HEK293 (cell line): ENCODE data around the gene TMEM255B.
A peak's percentile ranks its signal among the peaks of the same experiment; 100 is the strongest.

Source experiments
- CTCF ChIA-PET: fragments of 350-600 bp; formaldehyde crosslinking; extraction: SDS; loops from one replicate; lab custom pipeline; 2021; ENCODE audit warnings: antibody characterized with exemption; lab: Yijun Ruan, JAX
- POLR2A ChIA-PET: fragments of 300-600 bp; formaldehyde crosslinking; extraction: SDS; loops from one replicate; lab custom pipeline; 2020; ENCODE audit warnings: antibody characterized with exemption, inconsistent platforms; lab: Yijun Ruan, JAX
- H3K27ac ChIP-seq: fragments of 200-500 bp; sonication (Bioruptor generic); 2 replicates; pipeline ENCODE4 v1.5.1; 2014; ENCODE audit warnings: low read depth, low read length, control low read depth, inconsistent platforms; ENCODE audit errors: extremely low read depth
- H3K36me3 ChIP-seq, 2 experiments: fragments of 200-500 bp in 1 of 2; sonication (Bioruptor generic) in 1 of 2; 1 replicate in 1 of 2; 2 replicates in 1 of 2; pipeline ENCODE4 v1.5.1; 2014 to 2017; ENCODE audit warnings: inconsistent platforms in 2 of 2, low read length in 2 of 2; ENCODE audit not compliant: control insufficient read depth in 2 of 2, insufficient read depth in 1 of 2
- H3K4me1 ChIP-seq: fragments of 200-500 bp; sonication (Bioruptor generic); 2 replicates; pipeline ENCODE4 v1.5.1; 2014; ENCODE audit warnings: mild to moderate bottlenecking, low read length, inconsistent platforms; ENCODE audit not compliant: control insufficient read depth, insufficient read depth
- H3K4me3 ChIP-seq: 2 replicates; pipeline ENCODE4 v1.5.1; 2011; ENCODE audit warnings: low read depth, mild to moderate bottlenecking, control low read depth, low read length, moderate library complexity
- H3K9me3 ChIP-seq: fragments of 200-500 bp; sonication (Bioruptor generic); 2 replicates; pipeline ENCODE4 v1.5.1; 2014; ENCODE audit warnings: low read depth, low read length, inconsistent platforms; ENCODE audit not compliant: control insufficient read depth, insufficient read depth
- HIC1 ChIP-seq: fragments of 450-650 bp; formaldehyde crosslinking; IDR thresholded peaks from 2 replicates; pipeline ENCODE4 v1.5.1; 2016; ENCODE audit warnings: missing biosample characterization, missing genetic modification characterization
- MYNN ChIP-seq: fragments of 450-650 bp; formaldehyde crosslinking; IDR thresholded peaks from 2 replicates; pipeline ENCODE4 v1.5.1; 2016; ENCODE audit warnings: missing biosample characterization, missing genetic modification characterization, borderline replicate concordance
- PRDM1 ChIP-seq: fragments of 450-650 bp; formaldehyde crosslinking; IDR thresholded peaks from 2 replicates; pipeline ENCODE4; 2016; ENCODE audit warnings: missing biosample characterization, missing genetic modification characterization
- REST ChIP-seq: fragments of 450-650 bp; formaldehyde crosslinking; IDR thresholded peaks from 2 replicates; pipeline ENCODE4 v1.5.1; 2016; ENCODE audit warnings: missing biosample characterization, missing genetic modification characterization
- ZBTB17 ChIP-seq: fragments of 450-650 bp; formaldehyde crosslinking; IDR thresholded peaks from 2 replicates; pipeline ENCODE4 v1.5.1; 2016; ENCODE audit warnings: missing biosample characterization, missing genetic modification characterization
- ZIC2 ChIP-seq: fragments of 450-650 bp; formaldehyde crosslinking; IDR thresholded peaks from 2 replicates; pipeline ENCODE4 v1.5.1; 2016; ENCODE audit warnings: missing biosample characterization, missing genetic modification characterization
- ZNF416 ChIP-seq: fragments of 450-650 bp; formaldehyde crosslinking; IDR thresholded peaks from 2 replicates; pipeline ENCODE4 v1.5.1; 2016; ENCODE audit warnings: missing biosample characterization, missing genetic modification characterization
- ZNF449 ChIP-seq: fragments of 450-650 bp; formaldehyde crosslinking; IDR thresholded peaks from 2 replicates; pipeline ENCODE4 v1.5.1; 2017; ENCODE audit warnings: missing biosample characterization, mild to moderate bottlenecking, missing genetic modification characterization, moderate library complexity
- ZNF518A ChIP-seq: fragments of 450-650 bp; formaldehyde crosslinking; conservative IDR thresholded peaks from 2 replicates; pipeline ENCODE4 v1.5.1; 2016; ENCODE audit warnings: low read depth, missing biosample characterization, missing genetic modification characterization
- ZNF530 ChIP-seq: fragments of 450-650 bp; formaldehyde crosslinking; IDR thresholded peaks from 2 replicates; pipeline ENCODE4 v1.5.1; 2016; ENCODE audit warnings: low read depth, missing biosample characterization, missing genetic modification characterization
- ZNF561 ChIP-seq: fragments of 450-650 bp; IDR thresholded peaks from 2 replicates; pipeline ENCODE4 v1.5.1; 2018; ENCODE audit warnings: missing biosample characterization, missing genetic modification characterization, borderline replicate concordance
- ZNF600 ChIP-seq: fragments of 450-650 bp; formaldehyde crosslinking; IDR thresholded peaks from 2 replicates; pipeline ENCODE4 v1.5.1; 2016; ENCODE audit warnings: missing biosample characterization, missing genetic modification characterization
- ZNF645 ChIP-seq: fragments of 450-650 bp; formaldehyde crosslinking; IDR thresholded peaks from 2 replicates; pipeline ENCODE4; 2016; ENCODE audit warnings: missing biosample characterization, missing genetic modification characterization
- ZNF830 ChIP-seq: fragments of 450-650 bp; IDR thresholded peaks from 2 replicates; pipeline ENCODE4 v1.5.0; 2018; ENCODE audit warnings: missing biosample characterization, missing genetic modification characterization, low read depth, mild to moderate bottlenecking, moderate library complexity
- ZXDB ChIP-seq: fragments of 450-650 bp; formaldehyde crosslinking; IDR thresholded peaks from 2 replicates; pipeline ENCODE4 v1.5.1; 2016; ENCODE audit warnings: missing biosample characterization, missing genetic modification characterization

The TMEM255B gene

GRCh38 chr13:113854238-113855011, 95.4 kb downstream of the TMEM255B start:
- H3K4me3 ChIP-seq: no peak overlapping the region
- ChIA-PET CTCF (interaction anchor here (0.7 kb wide), 1 partner anchor 53 kb away, joined by 3 read pairs; no protein-coding TSS in a partner anchor), POLR2A (interaction anchor here (0.5 kb wide), 1 partner anchor 40 kb away, joined by 6 read pairs; no protein-coding TSS in a partner anchor)
- TF ChIP-seq ZNF600 (tag by site-specific recombination) (0 out of 2 replicates have a peak, but pooled peaks have one; percentile 9), HIC1 (no peak), ZNF449 (tag by site-specific recombination) (peak; percentile 86), ZIC2 (peak; percentile 98), ZXDB (no peak)
- TF ChIP-seq, all 188 proteins: peak for 3
- Histone ChIP-seq H3K36me3 (peaks cover 0 to 14% of the 10 kb centered on the region in 2 experiments; a peak in 1 of 3 replicates), H3K4me1 (no peaks in the 10 kb centered on the region), H3K27ac (no peak overlapping the region), H3K9me3 (no peaks in the 10 kb centered on the region)

- ChIA-PET CTCF (no interaction called here), POLR2A (no interaction called here)
- Histone ChIP-seq H3K4me3 (no peak overlapping the region), H3K4me1 (peaks cover 3% of the 10 kb centered on the region; the same call in 1 of the 2 replicates), H3K27ac (no peak overlapping the region), H3K9me3 (no peaks in the 10 kb centered on the region), H3K36me3 (peaks cover 0 to 16% of the 10 kb centered on the region in 2 experiments; a peak in 1 of 3 replicates)
- TF ChIP-seq ZBTB17 (tag by site-specific recombination) (no peak), ZNF561 (no peak), PRDM1 (tag by site-specific recombination) (no peak), REST (tag by site-specific recombination) (peak; percentile 80), ZNF416 (no peak), ZNF530 (tag by site-specific recombination) (no peak), ZNF830 (tag by site-specific recombination) (no peak), ZNF518A (tag by site-specific recombination) (no peak), MYNN (no peak), ZNF645 (tag by site-specific recombination) (no peak)
These were observed 96.2 kb downstream of the TMEM255B start for GRCh38 chr13:113855012-113855921.
